Esophagus mucosa (tissue), 1 donor: ENCODE data around the gene ATAD5. TPM values are rescaled to one million over a fixed set of nuclear protein-coding genes. Genes with fewer than 3 reads are reported as not detected.
A peak's percentile ranks its signal among the peaks of the same experiment; 100 is the strongest.
"Not testable (repeated sequence)": the region's sequence is repeated elsewhere in the genome, so short reads cannot be mapped to it uniquely, and the experiment has no call there.

Experiments used
- ATAC-seq: fragments of 200-7000 bp; cut with Tn5 transposase; one replicate; pipeline ENCODE4 v1.9.1; 2020
- total RNA-seq: library from RNA; stranded (reverse); gene quantifications from one replicate; pipeline ENCODE4 v1.2.4, GENCODE V29; 2023
- donor health status: DM: yes; HTN: yes; CAD: no.

The ATAD5 gene
- total RNA-seq, 1 donor from 2014 or later = 3.8 TPM

DNA sequence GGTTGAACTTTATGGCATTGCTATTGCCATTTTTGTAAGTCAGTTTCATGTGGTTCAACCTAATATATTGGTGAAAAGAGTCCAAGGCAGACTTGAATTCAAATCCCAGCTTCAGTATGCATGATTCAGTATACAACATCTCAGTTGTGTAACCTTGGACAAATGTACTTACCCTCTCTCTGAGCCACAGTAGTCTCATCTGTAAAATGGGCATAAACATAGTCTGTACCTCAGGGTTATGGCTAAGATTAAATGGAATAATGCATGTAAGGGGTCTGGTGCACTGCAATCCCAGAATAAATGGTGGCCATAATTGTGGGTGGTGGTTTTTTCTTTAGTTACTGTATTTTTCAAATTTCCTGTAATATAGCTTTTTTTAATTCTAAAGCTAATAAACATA is 85.3 kb downstream of the ATAD5 start:
- no peak for ATAC-seq

DNA sequence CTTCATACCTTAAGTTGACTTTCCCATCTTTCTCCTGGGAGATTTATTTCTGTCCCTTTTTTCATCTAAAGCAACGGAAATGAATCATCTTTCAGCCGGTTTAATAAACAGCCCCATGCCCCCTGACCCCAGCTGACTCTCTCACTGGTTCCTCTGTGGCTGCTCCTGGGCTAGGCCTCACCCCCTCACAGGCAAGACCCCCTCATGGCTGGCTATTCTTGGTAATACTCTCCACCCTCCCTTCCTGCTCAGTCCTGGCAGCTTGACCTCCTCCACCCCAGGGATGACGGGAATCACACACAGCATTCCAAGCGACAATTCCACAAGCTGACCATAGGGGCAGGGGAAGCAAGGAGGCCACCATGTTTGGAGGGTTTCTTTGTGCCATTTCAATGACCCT is 88.5 kb downstream of the ATAD5 start:
- ATAC-seq = peak; percentile 7

DNA sequence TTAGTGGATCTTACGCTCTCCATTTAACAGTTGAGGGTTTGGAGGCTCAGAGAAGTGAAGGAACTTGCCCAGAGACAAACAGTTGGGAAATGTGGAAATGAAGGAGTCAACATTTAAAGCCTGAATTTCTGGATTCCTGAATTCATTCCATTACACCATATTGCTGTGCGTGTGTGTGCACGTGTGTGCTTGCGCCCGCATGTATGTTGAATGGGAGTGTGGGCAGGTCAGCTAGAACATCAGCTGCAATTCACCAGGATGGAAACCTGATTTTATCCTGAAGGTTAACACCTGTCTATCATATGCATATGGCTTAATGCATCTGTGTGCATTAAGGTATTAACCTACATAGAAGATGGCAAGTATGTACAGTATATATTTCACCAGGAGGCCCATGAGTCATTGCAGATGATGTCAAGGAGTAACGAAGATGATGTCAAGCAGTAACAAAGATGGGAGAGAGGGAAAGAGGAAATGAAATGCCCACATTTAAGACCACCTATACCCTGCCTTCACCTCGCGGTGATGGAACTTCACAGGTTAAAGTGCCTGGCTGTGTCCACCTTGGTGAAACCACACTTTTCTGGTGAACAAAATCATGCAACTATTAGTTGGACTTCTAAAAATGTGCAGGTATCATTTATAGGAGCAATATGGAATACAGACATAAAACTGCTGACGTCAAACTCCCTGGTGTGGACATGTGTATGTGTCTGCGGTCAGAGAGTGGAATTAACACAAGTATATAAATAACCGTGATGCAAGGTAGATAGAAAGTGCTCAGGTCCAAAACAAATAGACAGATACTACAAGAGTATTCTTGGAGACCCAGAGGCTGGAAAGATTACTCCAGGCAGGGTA is 89.1 kb downstream of the ATAD5 start:
- peak; percentile 73 for ATAC-seq

DNA sequence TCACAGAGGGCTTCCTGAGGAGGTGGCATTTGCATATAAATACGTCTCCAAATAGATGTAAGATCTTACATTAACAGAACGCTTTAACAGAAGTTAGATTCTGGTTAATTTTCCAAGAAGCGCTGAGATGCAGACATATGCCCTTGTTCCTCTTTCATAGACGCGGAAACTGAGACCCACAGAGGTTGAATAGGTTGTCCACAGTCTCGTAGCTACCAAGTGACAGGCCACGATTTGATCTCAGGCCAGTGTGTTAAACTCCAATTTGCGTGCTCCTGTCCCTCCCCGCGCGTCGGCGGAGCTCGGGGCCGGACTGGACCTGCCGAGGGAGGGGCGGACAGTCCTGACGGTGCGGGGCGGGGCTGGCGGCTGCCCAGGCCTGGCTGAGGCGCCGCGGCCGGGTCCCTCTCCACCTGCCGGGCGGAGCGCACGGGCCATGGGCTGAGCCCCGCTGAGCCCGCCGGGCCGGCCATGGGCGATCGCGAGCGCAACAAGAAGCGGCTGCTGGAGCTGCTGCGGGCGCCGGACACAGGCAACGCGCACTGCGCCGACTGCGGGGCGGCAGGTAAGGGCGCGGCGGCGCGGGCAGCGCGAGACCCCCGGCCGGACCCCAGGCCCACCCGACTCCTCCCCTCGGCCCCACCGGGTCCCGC is 89.9 kb downstream of the ATAD5 start, which contains the start of gene ADAP2:
ADAP2 (plus strand) TSS at position 402 of the 653 bp plus-strand sequence; CDS start at position 472, 70 bp downstream.
- ATAC-seq = peak; percentile 84

DNA sequence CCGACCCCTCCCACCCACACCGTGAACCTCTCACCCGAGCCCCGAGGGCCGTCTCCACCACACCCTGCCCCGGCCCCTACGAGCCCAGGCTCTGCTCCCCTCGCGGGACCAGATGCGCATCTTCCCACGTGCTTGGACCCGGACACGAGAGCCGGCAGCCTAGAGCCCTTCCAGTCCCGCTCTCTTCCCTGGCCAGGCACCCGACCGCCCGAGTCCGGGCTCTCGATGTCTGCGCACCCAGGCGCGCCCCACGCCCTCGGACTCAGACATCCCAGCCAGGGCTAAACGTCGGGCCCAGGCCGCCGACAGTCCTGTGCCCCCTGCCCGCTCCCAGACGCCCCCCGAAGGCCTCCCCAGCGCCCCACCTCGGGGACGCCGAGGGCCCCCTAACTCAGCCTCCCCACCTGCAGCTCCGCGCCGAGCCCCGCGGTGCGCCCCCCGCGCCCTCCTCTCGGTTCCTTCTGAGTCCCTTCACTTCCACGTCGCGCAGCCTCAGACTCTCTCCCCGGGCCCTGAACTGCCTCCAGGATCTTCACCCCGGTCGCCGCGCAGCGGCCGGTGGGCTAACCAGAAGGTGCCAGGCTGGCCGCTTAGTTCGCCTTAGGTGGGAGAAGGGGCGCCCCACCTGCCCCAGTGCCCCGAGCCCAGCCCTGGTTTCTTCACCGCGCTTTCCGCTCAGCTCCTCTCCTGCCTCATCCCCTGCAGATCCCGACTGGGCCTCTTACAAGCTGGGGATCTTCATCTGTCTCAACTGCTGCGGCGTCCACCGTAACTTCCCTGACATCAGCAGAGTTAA is 90.7 kb downstream of the ATAD5 start:
- ATAC-seq = peak; percentile 29

DNA sequence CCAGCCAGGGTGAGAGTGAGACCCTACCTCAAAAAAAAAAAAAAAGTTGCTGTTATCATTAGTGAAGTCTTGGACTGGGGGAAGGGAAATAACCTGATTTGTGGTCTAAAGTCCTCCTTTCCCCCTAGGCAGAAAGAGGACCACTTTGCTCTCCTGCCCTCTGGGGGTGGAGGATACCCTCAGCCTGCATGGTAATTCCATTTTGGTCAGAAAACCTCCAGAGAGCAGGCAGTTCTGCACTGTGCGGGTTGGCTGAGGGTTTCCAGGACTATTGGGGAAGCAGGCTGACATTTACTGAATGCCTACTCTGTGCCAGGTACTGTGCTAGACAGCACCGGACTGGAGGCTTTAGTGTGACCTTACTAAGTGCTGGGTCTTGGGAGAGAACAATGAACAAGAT is 92.6 kb downstream of the ATAD5 start:
- no peak for ATAC-seq

DNA sequence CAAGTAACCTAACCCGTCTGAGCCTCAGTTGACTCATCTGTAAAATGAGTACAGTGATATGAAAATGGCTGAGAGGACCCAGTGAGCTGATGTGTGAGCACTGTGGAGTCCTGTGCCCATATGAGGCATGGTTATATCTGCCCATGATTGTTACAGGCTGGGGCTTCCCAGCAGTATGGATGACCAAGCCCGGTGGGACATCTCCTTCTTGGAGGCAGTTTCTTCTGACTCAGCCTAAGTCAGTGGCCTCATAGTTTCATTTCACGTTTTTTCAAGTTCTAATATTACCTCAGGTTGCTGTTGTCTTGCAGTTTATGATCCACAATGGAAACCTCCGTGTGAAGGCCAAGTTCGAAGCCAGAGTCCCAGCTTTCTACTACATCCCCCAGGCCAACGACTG is 94.8 kb downstream of the ATAD5 start:
- ATAC-seq = no peak

DNA sequence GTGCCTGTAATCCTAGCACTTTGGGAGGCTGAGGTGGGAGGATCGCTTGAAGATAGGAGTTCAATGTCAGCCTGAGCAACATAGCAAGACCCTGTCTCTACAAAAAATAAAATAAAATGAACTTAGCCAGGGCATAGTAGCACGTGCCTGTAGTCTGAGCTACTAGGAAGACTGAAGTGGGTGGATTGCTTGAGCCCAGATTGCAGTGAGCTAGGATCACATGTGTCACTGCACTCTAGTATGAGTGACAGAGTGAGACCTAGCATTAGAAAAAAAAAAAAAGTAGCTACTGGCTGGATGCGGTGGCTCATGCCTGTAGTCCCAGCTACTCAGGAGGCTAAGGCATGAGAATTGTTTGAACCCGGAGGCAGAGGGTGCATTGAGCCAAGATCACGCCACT is 96.0 kb downstream of the ATAD5 start:
- ATAC-seq = no peak

DNA sequence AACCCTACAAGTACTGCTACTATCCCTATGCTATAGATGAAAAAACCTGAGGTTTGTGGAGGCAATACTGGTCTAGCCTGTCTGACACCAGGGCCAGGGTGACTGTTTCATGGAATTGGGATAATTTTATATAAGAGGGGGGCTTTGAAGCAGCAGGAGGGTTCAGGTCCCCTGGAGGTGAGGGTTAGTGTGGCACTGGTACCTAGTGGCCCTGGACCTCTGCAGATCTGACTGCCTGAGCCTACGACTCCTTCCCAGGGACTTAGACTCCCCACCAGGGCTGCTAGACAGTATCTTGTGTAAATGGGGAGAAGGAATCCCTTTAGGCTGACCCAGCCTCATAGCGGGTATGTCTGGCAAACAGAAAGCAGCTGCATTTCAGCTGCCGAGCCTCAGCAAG is 96.8 kb downstream of the ATAD5 start:
- no peak for ATAC-seq

DNA sequence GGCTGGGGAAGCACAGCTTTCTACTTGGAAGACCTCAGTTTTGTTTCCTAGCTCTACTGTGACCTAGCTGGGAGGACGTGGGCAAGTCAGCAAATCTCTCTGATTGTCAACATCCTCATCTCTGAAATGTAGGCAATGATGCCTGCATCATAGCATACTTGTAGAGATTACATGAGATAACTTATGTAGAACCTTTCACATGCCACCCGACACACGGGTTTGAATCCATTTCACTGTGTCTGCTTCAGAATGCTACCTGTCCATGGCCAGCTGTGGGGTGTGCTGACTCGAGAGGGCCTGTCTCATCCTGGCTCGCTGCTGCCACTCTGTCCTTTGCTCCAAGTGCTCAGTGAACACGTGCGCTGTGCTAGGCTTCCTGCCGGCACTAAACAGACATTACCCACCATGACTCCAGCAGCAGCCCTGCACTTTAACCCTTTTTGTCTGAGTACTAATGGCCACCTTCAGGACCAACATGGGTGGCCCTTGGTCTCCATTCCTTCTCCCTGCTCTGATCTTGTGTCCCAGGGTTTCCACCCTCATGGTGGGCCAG is 97.4 kb downstream of the ATAD5 start:
- no peak for ATAC-seq

DNA sequence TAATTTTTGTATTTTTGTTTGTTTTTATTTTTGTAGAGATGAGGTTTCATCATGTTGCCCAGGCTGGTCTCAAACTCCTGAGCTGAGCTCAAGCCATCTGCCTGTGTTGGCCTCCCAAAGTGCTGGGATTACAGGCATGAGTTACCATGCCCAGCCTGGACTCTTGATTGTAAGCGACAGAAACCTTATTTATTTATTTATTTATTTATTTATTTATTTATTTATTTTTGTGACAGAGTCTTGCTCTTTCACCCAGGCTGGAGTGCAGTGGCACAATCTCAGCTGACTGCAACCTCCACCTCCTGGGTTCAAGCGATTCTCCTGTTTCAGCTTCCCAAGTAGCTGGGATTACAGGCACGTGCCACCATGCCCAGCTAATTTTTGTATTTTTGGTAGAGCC is 98.1 kb downstream of the ATAD5 start:
- ATAC-seq = not testable (repeated sequence)

DNA sequence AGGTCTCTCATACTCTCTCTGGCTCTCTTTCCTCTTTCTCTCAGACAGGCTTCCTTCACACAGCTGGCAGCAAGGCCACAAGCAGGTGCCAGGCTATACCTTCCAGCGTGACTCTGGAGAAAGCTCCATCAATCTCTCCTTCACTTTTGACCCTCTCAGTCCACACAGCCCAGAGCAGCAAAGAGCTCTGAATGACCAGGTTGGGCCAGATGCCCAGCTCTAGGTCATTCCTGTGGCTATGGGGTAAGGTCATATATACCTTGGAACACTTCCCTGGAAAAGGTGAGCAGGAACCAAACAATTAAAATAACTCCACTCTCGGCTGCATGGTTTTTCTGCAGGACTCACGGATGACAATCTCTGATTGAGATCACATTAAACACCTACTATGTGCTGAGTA is 98.7 kb downstream of the ATAD5 start:
- no peak for ATAC-seq

DNA sequence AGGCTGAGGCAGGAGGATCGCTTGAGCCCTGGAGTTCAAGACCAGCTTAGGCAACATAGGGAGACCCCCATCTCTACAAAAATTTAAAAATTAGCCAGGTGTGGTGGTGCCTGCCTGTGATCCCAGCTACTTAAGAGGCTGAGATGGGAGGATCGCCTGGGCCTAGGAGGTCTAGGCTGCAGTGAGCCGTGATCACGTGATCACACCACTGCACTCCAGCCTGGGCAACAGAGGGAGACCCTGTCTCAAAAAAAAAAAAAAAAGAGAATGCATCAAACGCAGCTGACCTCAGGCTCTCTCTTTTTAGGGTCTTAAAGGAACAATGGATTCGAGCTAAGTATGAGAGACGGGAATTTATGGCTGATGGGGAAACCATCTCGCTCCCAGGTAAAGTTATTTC is 99.8 kb downstream of the ATAD5 start:
- not testable (repeated sequence) for ATAC-seq

DNA sequence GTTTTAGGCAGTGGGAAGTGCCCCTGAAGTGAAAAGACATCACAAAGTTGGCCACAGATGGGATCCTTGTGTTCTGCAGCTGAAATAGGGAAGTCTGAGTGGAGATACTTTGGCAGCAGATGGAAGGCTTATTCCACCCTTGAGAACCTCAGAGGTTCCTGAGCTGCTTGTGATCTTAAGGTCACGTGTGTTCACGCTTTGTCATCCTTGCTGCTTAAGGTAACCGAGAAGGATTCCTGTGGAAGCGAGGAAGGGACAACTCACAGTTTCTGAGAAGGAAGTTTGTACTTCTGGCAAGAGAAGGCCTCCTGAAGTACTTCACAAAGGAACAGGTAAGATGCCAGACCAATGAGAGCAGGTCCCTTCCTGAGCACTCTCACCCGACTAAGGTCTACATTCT is 102.2 kb downstream of the ATAD5 start:
- ATAC-seq = no peak

DNA sequence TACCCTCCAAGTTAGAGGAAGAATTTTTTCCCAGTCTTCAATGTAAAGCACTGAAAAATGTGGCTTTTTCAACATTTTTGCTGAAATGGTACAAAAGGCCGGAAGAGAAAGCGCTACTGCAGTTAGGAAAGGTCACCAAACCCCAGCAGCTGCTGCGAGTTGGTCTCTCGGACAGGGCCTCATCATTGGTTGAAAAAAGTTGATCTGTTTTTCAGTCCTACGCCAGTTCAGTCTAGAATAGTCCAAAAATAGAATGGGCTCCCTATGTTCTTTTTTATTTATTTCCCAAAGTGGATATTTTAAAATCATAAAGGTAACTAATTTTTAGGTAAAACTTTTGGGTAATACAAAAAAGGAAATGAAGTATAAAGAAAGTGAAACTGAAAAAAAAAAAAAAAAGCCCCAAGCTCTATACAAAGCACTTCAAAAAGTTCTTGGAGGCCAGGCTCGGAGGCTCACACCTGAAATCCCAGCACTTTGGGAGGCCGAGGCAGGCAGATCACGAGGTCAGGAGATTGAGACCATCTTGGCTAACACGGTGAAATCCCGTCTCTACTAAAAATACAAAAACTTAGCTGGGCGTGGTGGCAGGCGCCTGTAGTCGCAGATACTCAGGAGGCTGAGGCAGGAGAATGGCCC is 107.4 kb downstream of the ATAD5 start:
- no peak for ATAC-seq

DNA sequence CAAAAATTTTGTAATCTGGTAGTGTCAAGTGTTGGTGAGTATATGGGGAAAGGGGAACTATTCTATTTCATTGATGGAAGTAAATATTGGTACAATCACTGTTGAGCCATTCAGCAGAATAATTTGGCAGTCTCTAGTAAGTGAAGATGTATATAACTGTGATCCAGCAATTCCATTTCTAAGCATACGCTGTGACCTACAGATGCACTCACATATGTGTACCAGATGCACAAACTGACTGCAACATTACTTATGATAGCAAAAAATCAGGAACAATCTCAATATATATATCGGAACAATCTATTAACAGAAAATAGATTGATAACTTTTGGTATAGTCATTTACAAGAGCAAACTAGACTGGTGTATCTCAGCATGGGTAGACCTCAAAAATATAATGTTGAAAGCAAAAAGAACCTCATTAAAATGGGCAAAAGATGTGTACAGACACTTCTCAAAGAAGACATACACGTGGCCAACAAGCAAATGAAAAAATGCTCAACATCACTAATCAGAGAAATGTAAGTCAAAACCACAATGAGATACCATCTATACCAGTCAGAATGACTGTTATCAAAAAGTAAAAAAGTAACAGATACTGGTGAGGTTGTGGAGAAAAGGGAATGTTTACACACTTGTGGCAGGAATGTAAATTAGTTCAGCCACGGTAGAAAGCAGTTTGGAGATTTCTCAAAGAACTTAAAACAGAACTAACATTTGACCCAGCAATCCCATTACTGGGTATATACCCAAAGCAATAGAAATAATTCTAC is 110.7 kb downstream of the ATAD5 start:
- no peak for ATAC-seq

Other genes starting within 250 kb of the ATAD5 start
- gene CRLF3, start 7.3 kb upstream of the ATAD5 start, total RNA-seq = 17.9 TPM
- gene TEFM, start 74.3 kb downstream of the ATAD5 start, total RNA-seq = 8.4 TPM
- gene ADAP2, start 90.0 kb downstream of the ATAD5 start, total RNA-seq = 6.3 TPM
- gene RNF135, start 139.1 kb downstream of the ATAD5 start, total RNA-seq = 23.7 TPM